G401.6 (cell line): ENCODE measurements around the gene TAGLN.
"Not testable (repeated sequence)": the region's sequence is repeated elsewhere in the genome, so short reads cannot be mapped to it uniquely, and the experiment has no call there.

Experiments used
- FAIRE-seq: peaks from 2 replicates; lab custom pipeline; 2012; peaks lifted over from hg19 to GRCh38; lab: Jason Lieb, UNC

The TAGLN gene

GRCh38 chr11:117180661-117181585, 18.2 kb upstream of the TAGLN start:
- peak; percentile 21 for FAIRE-seq

GRCh38 chr11:117181586-117182550, 17.3 kb upstream of the TAGLN start:
- no peak for FAIRE-seq

GRCh38 chr11:117182551-117182935, 16.6 kb upstream of the TAGLN start:
- FAIRE-seq, result no peak

- not testable (repeated sequence) for FAIRE-seq
These were observed 16.0 kb upstream of the TAGLN start for GRCh38 chr11:117183178-117183577.

- FAIRE-seq, result no peak
These were observed 15.3 kb upstream of the TAGLN start for GRCh38 chr11:117183724-117184349.

GRCh38 chr11:117185736-117186430, 13.3 kb upstream of the TAGLN start:
- no peak for FAIRE-seq

GRCh38 chr11:117186431-117186761, 12.8 kb upstream of the TAGLN start:
- FAIRE-seq, result no peak

GRCh38 chr11:117187007-117187406, 12.2 kb upstream of the TAGLN start:
- no peak for FAIRE-seq

- FAIRE-seq, result no peak
These were observed 11.8 kb upstream of the TAGLN start for GRCh38 chr11:117187428-117187798.

- no peak for FAIRE-seq
These were observed 11.2 kb upstream of the TAGLN start for GRCh38 chr11:117187799-117188481.

GRCh38 chr11:117188620-117189081, 10.5 kb upstream of the TAGLN start:
- no peak for FAIRE-seq

GRCh38 chr11:117189191-117189940, 9.8 kb upstream of the TAGLN start:
- no peak for FAIRE-seq

- no peak for FAIRE-seq
These were observed 9.1 kb upstream of the TAGLN start for GRCh38 chr11:117189941-117190544.

GRCh38 chr11:117191680-117192400, 7.3 kb upstream of the TAGLN start:
- no peak for FAIRE-seq

- no peak for FAIRE-seq
These were observed 6.7 kb upstream of the TAGLN start for GRCh38 chr11:117192401-117192875.

- no peak for FAIRE-seq
These were observed 5.8 kb upstream of the TAGLN start for GRCh38 chr11:117193130-117194020.

- no peak for FAIRE-seq
These were observed 4.9 kb upstream of the TAGLN start for GRCh38 chr11:117194267-117194666.

- FAIRE-seq, result no peak
These were observed 3.9 kb upstream of the TAGLN start for GRCh38 chr11:117195258-117195657.
